Immature natural killer cell (primary cell): ENCODE measurements around the gene AIRE. TPM values are rescaled to one million over a fixed set of nuclear protein-coding genes. Genes with fewer than 3 reads are reported as not detected.
"Not testable (repeated sequence)": the region's sequence is repeated elsewhere in the genome, so short reads cannot be mapped to it uniquely, and the experiment has no call there.

Source experiments
- DNase-seq, 3 donors: peaks; one replicate each; pipeline ENCODE4 v3.0.0; 2022; ENCODE audit warnings: mixed read lengths in 1 of 3
- H3K27ac Mint-ChIP-seq, 6 donors: one replicate each; pipeline ENCODE4 v1.8.0; 2020; ENCODE audit warnings: mixed read lengths in 6 of 6, mild to moderate bottlenecking in 5 of 6, inconsistent platforms in 4 of 6, moderate library complexity in 3 of 6
- H3K27me3 Mint-ChIP-seq, 3 donors: one replicate each; pipeline ENCODE4 v1.8.0; 2020 to 2021; ENCODE audit warnings: low read depth in 3 of 3, mild to moderate bottlenecking in 3 of 3, mixed read lengths in 3 of 3, moderate library complexity in 3 of 3, inconsistent platforms in 1 of 3
- H3K36me3 Mint-ChIP-seq, 3 donors: one replicate each; pipeline ENCODE4 v1.8.0; 2020; ENCODE audit warnings: mixed read lengths in 3 of 3, inconsistent platforms in 2 of 3, mild to moderate bottlenecking in 2 of 3
- H3K4me1 Mint-ChIP-seq, 2 donors: one replicate each; pipeline ENCODE4 v1.8.0; 2020; ENCODE audit warnings: inconsistent platforms in 2 of 2, mild to moderate bottlenecking in 2 of 2, mixed read lengths in 2 of 2, moderate library complexity in 1 of 2
- H3K4me3 Mint-ChIP-seq, 5 donors: one replicate each; pipeline ENCODE4 v1.8.0; 2020; ENCODE audit warnings: mild to moderate bottlenecking in 5 of 5, mixed read lengths in 5 of 5, inconsistent platforms in 3 of 5, moderate library complexity in 3 of 5
- H3K9me3 Mint-ChIP-seq, 6 donors: one replicate each; pipeline ENCODE4 v1.8.0; 2020; ENCODE audit warnings: mild to moderate bottlenecking in 6 of 6, mixed read lengths in 6 of 6, inconsistent platforms in 4 of 6, moderate library complexity in 3 of 6
- polyA plus RNA-seq, 3 donors: library from polyadenylated mRNA; unstranded; fragments of 300-500 nt; fragmentation: Illumina TruSeq; gene quantifications; one replicate each; pipeline ENCODE4 v1.2.3, GENCODE V29; 2021

AIRE gene
- polyA plus RNA-seq, result not detected

GRCh38 chr21:44285138-44285992, at the start of gene AIRE:
TSS of gene AIRE (plus strand) at chr21:44285876. CDS start at chr21:44286007, 131 bp downstream.
- peaks cover 0 to 5% (median 3%) of the 10 kb centered on the region in 3 donors for H3K27me3 Mint-ChIP-seq
- no peaks in the 10 kb centered on the region for H3K4me1 Mint-ChIP-seq
- no peak within 1 kb of the TSS for H3K4me3 Mint-ChIP-seq
- no peaks in the 10 kb centered on the region for H3K9me3 Mint-ChIP-seq
- no peak within 1 kb of the TSS for H3K27ac Mint-ChIP-seq
- H3K36me3 Mint-ChIP-seq, result no peaks in the 10 kb centered on the region
- no peak for DNase-seq

- H3K27ac Mint-ChIP-seq, H3K27me3 Mint-ChIP-seq, H3K36me3 Mint-ChIP-seq, DNase-seq, H3K4me1 Mint-ChIP-seq, H3K4me3 Mint-ChIP-seq, H3K9me3 Mint-ChIP-seq: not testable (repeated sequence)
Observed at GRCh38 chr21:44240353-44240752, 45.3 kb upstream of the AIRE start.

- H3K4me1 Mint-ChIP-seq, DNase-seq, H3K9me3 Mint-ChIP-seq, H3K27me3 Mint-ChIP-seq, H3K4me3 Mint-ChIP-seq, H3K36me3 Mint-ChIP-seq, H3K27ac Mint-ChIP-seq: not testable (repeated sequence)
Observed at GRCh38 chr21:44240842-44241241, 44.8 kb upstream of the AIRE start, which contains the start of gene ICOSLG. TSS of gene ICOSLG (minus strand) at chr21:44240943. CDS start at chr21:44240817, 126 bp downstream.

- not testable (repeated sequence) for DNase-seq, H3K27me3 Mint-ChIP-seq, H3K36me3 Mint-ChIP-seq, H3K4me1 Mint-ChIP-seq, H3K9me3 Mint-ChIP-seq, H3K27ac Mint-ChIP-seq, H3K4me3 Mint-ChIP-seq
Observed at GRCh38 chr21:44241281-44241680, 44.4 kb upstream of the AIRE start.

DNA sequence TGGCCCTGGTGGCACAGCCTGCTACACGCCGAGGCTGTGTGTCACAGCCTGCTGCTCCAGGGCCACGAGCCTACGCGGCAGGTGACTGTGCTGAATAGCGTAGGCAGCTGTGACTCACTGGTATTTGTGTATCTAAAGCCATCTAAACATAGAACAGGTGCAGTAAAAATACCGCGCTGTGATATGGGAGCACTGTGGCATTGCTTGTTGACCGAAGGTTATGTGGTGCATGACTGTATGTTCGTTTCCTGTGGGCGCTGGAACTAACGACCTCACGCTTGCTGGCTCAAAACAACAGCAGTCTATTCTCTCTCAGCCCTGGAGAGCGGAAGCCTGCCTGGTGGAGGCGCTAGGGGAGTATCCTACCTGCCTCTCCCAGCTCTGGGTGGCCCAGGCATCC, 41.7 kb upstream of the AIRE start:
- not testable (repeated sequence) for H3K4me1 Mint-ChIP-seq, H3K27ac Mint-ChIP-seq, H3K27me3 Mint-ChIP-seq, H3K9me3 Mint-ChIP-seq, DNase-seq, H3K36me3 Mint-ChIP-seq, H3K4me3 Mint-ChIP-seq

- H3K4me3 Mint-ChIP-seq, H3K27ac Mint-ChIP-seq, H3K36me3 Mint-ChIP-seq, DNase-seq, H3K27me3 Mint-ChIP-seq, H3K9me3 Mint-ChIP-seq, H3K4me1 Mint-ChIP-seq: not testable (repeated sequence)
Observed at GRCh38 chr21:44247904-44248303, 37.8 kb upstream of the AIRE start.

DNA sequence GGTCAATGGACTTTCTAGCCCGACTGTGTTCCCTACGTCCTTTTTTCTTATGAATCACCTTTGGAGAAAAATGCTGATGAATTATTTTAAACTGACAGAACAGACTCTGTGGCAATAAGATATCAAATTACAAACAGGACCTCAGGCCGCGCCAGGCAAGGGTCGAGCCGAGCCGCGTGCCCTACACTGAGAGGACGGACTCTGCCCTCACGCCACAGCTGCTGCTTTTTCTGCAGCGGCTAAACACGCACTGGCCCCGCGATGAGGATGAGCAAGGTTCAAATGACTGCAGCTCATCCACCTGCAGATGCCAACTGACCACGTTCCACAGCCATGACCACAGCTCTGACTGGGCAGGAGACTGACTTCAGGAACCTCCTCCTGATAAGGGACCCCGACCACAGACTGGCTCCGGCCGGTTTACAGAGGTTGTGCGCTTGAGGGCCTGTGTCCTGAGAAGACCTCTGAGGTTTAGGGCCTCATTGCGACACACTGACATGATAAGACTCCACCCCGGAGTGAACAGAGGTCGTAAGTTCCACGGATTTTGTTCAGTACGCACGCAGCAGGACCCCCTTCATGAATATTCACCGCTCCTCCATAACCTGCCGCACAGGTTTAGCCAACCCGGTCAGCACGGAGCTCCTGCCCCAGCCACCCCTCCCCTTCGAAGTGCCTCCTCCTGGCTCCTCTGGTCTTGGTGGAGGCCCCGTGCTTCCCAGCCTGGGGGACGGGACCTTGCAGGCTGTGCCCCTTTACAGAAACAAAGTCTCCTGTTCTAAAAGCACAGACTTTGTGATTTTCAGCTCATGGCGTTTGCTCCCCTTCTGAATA, 36.3 kb upstream of the AIRE start:
- H3K27me3 Mint-ChIP-seq, DNase-seq, H3K4me1 Mint-ChIP-seq, H3K27ac Mint-ChIP-seq, H3K9me3 Mint-ChIP-seq, H3K4me3 Mint-ChIP-seq, H3K36me3 Mint-ChIP-seq: not testable (repeated sequence)

GRCh38 chr21:44253832-44254710, 31.6 kb upstream of the AIRE start:
- no peak overlapping the region for H3K4me3 Mint-ChIP-seq
- no peaks in the 10 kb centered on the region for H3K4me1 Mint-ChIP-seq
- no peaks in the 10 kb centered on the region for H3K9me3 Mint-ChIP-seq
- H3K27ac Mint-ChIP-seq, result no peak overlapping the region
- peaks cover 0 to 1% (median 0%) of the 10 kb centered on the region in 3 donors for H3K27me3 Mint-ChIP-seq
- H3K36me3 Mint-ChIP-seq, result no peaks in the 10 kb centered on the region
- no peak for DNase-seq

DNA sequence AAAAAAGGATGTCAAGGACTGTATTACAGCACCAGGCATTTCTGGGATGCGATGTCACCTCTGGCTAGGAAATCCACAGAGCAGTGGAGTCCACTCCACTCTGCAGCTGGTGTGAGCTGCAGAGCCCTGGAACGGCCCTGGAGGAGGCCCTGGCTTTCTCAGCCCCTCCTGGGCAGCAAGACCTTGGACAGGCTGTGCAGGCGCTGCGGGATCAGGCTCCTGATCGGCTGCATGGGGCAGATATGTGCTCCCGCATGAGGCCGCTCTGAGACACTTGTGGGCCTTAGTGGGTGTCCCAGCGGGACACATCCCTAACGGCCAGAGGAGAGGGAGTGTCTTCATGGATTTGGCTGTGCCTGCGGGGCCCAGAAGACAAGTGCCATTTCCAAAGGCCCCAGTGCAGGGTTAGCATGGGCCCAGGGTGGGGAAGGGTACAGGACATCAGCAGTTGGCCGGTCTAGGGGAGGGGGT, 30.1 kb upstream of the AIRE start:
- Mint-ChIP-seq H3K27ac (no peak overlapping the region), H3K9me3 (no peaks in the 10 kb centered on the region), H3K4me1 (no peaks in the 10 kb centered on the region), H3K27me3 (peaks cover 0 to 1% (median 0%) of the 10 kb centered on the region in 3 donors), H3K4me3 (no peak overlapping the region), H3K36me3 (no peaks in the 10 kb centered on the region)
- DNase-seq, result no peak

GRCh38 chr21:44258056-44258725, 27.5 kb upstream of the AIRE start:
- no peaks in the 10 kb centered on the region for H3K9me3 Mint-ChIP-seq
- no peaks in the 10 kb centered on the region for H3K4me1 Mint-ChIP-seq
- H3K27ac Mint-ChIP-seq, result no peak overlapping the region

GRCh38 chr21:44259082-44259705, 26.5 kb upstream of the AIRE start:
- Mint-ChIP-seq H3K9me3 (no peaks in the 10 kb centered on the region), H3K27me3 (peaks cover 0 to 1% (median 0%) of the 10 kb centered on the region in 3 donors), H3K4me1 (no peaks in the 10 kb centered on the region), H3K36me3 (no peaks in the 10 kb centered on the region), H3K4me3 (no peak overlapping the region), H3K27ac (no peak overlapping the region)
- DNase-seq, result no peak

More at GRCh38 chr21:44258056-44258725, 27.5 kb upstream of the AIRE start:
- H3K27me3 Mint-ChIP-seq, result peaks cover 0 to 1% (median 0%) of the 10 kb centered on the region in 3 donors
- DNase-seq, result no peak
- no peaks in the 10 kb centered on the region for H3K36me3 Mint-ChIP-seq
- no peak overlapping the region for H3K4me3 Mint-ChIP-seq

GRCh38 chr21:44260066-44260465, 25.6 kb upstream of the AIRE start:
- H3K4me1 Mint-ChIP-seq, result no peaks in the 10 kb centered on the region
- no peaks in the 10 kb centered on the region for H3K9me3 Mint-ChIP-seq
- H3K4me3 Mint-ChIP-seq, result no peak overlapping the region
- H3K36me3 Mint-ChIP-seq, result no peaks in the 10 kb centered on the region
- H3K27me3 Mint-ChIP-seq, result no peaks in the 10 kb centered on the region
- H3K27ac Mint-ChIP-seq, result no peak overlapping the region
- DNase-seq, result no peak
